GM21825 (cell line): ENCODE data around the gene TTC7B.

Source experiments
- ATAC-seq: cut with Tn5 transposase; IDR thresholded peaks from one replicate; pipeline ENCODE4 v1.9.1; 2021; ENCODE audit warnings: mild to moderate bottlenecking, moderate library complexity; ENCODE audit not compliant: unreplicated experiment

TTC7B gene

GRCh38 chr14:90500665-90501370, 315.4 kb downstream of the TTC7B start:
- ATAC-seq = no peak

GRCh38 chr14:90499908-90500664, 316.1 kb downstream of the TTC7B start:
- ATAC-seq = no peak

- no peak for ATAC-seq
These were observed 317.1 kb downstream of the TTC7B start for GRCh38 chr14:90499121-90499520.

- no peak for ATAC-seq
These were observed 318.0 kb downstream of the TTC7B start for GRCh38 chr14:90498198-90498597.

GRCh38 chr14:90496379-90496778, 319.9 kb downstream of the TTC7B start:
- ATAC-seq = no peak

GRCh38 chr14:90495357-90496276, 320.6 kb downstream of the TTC7B start:
- no peak for ATAC-seq

- ATAC-seq = no peak
These were observed 324.2 kb downstream of the TTC7B start for GRCh38 chr14:90491911-90492531.

- ATAC-seq = no peak
These were observed 324.9 kb downstream of the TTC7B start for GRCh38 chr14:90491221-90491885.

- no peak for ATAC-seq
These were observed 325.5 kb downstream of the TTC7B start for GRCh38 chr14:90490720-90491050.

GRCh38 chr14:90489916-90490719, 326.1 kb downstream of the TTC7B start:
- ATAC-seq = no peak

- no peak for ATAC-seq
These were observed 326.9 kb downstream of the TTC7B start for GRCh38 chr14:90489306-90489705.

GRCh38 chr14:90488256-90488655, 328.0 kb downstream of the TTC7B start:
- no peak for ATAC-seq

GRCh38 chr14:90487462-90487861, 328.8 kb downstream of the TTC7B start:
- no peak for ATAC-seq

GRCh38 chr14:90487031-90487430, 329.2 kb downstream of the TTC7B start:
- ATAC-seq = no peak

- ATAC-seq = no peak
These were observed 331.9 kb downstream of the TTC7B start for GRCh38 chr14:90484291-90484690.

GRCh38 chr14:90483571-90483974, 332.7 kb downstream of the TTC7B start:
- no peak for ATAC-seq

GRCh38 chr14:90483117-90483516, 333.1 kb downstream of the TTC7B start:
- ATAC-seq = no peak

GRCh38 chr14:90475298-90475697, 340.9 kb downstream of the TTC7B start:
- no peak for ATAC-seq
